Choroid plexus epithelial cell (primary cell): ENCODE results near the gene WWOX.

Experiments
- DNase-seq: peaks from one replicate; pipeline ENCODE4 v3.0.0-alpha.2; 2010; ENCODE audit warnings: low read depth
- H3K4me3 ChIP-seq: 2 replicates; pipeline ENCODE4 v1.5.1; 2011; ENCODE audit warnings: low read depth, mild to moderate bottlenecking, control low read depth, low read length, moderate library complexity
- CTCF ChIP-seq: conservative IDR thresholded peaks from 2 replicates; pipeline ENCODE4 v1.5.1; 2011; ENCODE audit warnings: low read depth, mild to moderate bottlenecking, control low read depth, inconsistent platforms, low read length, moderate library complexity

The WWOX gene

GRCh38 chr16:79090966-79091365 is 991.5 kb downstream of the WWOX start:
- DNase-seq = no peak
- H3K4me3 ChIP-seq = no peak overlapping the region
- no peak for TF ChIP-seq CTCF

DNA sequence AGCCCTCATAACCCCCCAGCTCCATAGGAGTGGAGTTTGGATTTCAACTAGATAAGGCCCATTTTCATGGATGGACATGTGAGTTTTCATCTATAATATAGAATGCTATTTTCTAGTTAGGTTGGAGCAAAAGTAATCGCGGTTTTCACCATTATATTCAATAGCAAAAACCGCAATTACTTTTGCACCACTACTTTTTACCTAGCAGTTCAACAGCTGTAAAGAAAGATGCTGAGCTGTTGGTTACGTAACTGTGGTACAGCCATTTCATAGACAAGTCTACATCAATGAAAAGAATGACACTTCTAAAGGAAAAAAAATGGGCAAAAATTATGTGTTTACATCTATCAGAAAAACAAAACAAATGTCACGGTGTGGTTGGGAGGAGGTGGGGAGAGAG is 993.4 kb downstream of the WWOX start:
- DNase-seq = no peak

DNA sequence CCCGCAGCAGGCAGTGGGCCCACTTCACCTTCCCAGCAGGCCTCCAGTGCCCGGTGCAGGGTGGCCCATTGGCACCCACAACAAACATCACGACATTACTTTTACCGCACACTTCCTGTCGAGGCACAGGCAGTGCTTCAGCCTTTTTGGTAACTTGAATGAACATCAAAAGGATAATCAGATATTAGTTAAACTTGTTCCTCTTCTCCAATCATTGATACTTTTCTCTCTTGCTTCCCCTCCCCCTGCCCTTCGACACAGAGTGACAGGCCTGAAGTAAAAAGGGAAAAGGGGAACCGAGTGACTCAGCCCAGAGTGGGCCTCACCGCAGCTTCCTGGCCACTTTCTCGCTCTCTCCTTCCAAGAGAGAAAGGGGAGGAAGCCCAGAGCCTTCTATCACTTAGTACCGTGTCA is 994.1 kb downstream of the WWOX start:
- no peak for TF ChIP-seq CTCF
- no peak for DNase-seq
- H3K4me3 ChIP-seq = no peak overlapping the region

More for the DNA sequence above, 993.4 kb downstream of the WWOX start:
- H3K4me3 ChIP-seq = no peak overlapping the region
- no peak for TF ChIP-seq CTCF

DNA sequence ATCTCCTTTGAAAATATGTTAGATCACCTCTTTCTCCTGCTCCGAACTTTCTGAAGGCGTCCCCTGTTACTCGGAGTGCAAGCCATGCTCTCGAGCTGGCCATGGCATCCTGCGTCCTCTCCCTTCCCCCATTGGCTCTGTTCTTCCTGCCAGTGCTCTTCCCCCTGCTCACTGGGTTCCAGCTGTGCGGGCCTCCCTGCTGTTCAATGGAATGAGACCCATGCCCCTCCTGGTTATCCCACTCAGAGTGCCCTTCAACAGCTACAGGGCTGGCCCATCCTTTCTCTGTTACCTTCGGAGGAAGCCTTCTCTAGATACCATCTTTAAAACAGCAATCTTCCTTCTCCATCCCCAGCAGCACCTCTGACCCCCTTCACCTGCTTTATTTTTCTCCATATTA is 996.8 kb downstream of the WWOX start:
- TF ChIP-seq CTCF = no peak
- H3K4me3 ChIP-seq = no peak overlapping the region
- no peak for DNase-seq

- H3K4me3 ChIP-seq = no peak overlapping the region
- DNase-seq = no peak
- no peak for TF ChIP-seq CTCF
These were observed 997.7 kb downstream of the WWOX start for GRCh38 chr16:79097166-79097565.

- DNase-seq = no peak
- no peak for TF ChIP-seq CTCF
These were observed 998.3 kb downstream of the WWOX start for GRCh38 chr16:79097771-79098170.

GRCh38 chr16:79098907-79099306 is 999.5 kb downstream of the WWOX start:
- no peak for TF ChIP-seq CTCF

More at GRCh38 chr16:79097771-79098170, 998.3 kb downstream of the WWOX start:
- H3K4me3 ChIP-seq = no peak overlapping the region

More at GRCh38 chr16:79098907-79099306, 999.5 kb downstream of the WWOX start:
- DNase-seq = no peak
- no peak overlapping the region for H3K4me3 ChIP-seq
